Kidney tubule cell (primary cell): ENCODE data around the gene KAT8.

ENCODE experiments used
- DNase-seq: peaks from one replicate; pipeline ENCODE4 v3.0.0-alpha.2; 2018; ENCODE audit warnings: low spot score

Gene KAT8

DNA sequence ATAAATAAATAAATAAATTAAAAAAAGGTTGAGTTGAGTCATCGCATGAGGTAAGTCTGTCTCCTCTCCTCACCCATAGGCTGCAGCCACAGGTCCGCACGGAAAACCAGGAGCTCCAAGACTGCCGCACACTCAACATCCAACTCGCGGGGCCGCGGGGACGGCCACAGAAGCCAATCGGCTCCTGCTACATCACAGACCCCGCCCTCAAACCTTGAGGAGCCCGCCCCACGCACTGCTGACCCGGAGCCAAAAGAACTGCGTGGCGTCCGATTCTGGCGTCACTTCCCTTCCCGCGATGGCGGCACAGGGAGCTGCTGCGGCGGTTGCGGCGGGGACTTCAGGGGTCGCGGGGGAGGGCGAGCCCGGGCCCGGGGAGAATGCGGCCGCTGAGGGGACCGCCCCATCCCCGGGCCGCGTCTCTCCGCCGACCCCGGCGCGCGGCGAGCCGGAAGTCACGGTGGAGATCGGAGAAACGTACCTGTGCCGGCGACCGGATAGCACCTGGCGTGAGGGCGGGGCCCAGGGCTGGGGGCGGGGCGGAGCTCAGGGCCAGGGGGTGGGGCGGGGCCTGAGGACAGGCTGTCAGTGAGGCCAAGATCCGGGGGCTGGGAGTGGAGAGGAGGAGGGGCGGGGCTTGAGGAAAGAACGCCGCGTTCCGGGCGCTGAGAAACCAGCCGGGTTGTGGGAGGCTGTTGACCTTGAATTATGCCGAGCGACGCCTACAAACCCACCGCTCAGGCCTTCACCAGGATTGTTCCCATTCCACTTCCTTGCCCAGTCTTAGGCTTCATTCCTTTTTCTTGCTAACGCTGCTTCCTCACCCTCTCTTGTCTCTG lies at the start of gene KAT8:
TSS of gene KAT8 (plus strand) at position 281 of the 839 bp plus-strand sequence. CDS start at position 299, 18 bp downstream.
- DNase-seq = peak; percentile 99

GRCh38 chr16:31071861-31072260 lies 45.6 kb upstream of the KAT8 start:
- DNase-seq = peak; percentile 21

GRCh38 chr16:31072540-31073141 lies 44.8 kb upstream of the KAT8 start:
- DNase-seq = peak; percentile 53

GRCh38 chr16:31073142-31073969 lies 44.1 kb upstream of the KAT8 start:
- peak; percentile 89 for DNase-seq

- DNase-seq = peak; percentile 99
Observed at GRCh38 chr16:31073970-31074813, 43.3 kb upstream of the KAT8 start, which contains the start of the genes ZNF646 and ZNF668. TSS of gene ZNF646 (plus strand) at chr16:31074422. CDS start at chr16:31076325, 1,903 bp downstream. TSS of gene ZNF668 (minus strand) at chr16:31074240. CDS start at chr16:31064459, 9,781 bp downstream.

DNA sequence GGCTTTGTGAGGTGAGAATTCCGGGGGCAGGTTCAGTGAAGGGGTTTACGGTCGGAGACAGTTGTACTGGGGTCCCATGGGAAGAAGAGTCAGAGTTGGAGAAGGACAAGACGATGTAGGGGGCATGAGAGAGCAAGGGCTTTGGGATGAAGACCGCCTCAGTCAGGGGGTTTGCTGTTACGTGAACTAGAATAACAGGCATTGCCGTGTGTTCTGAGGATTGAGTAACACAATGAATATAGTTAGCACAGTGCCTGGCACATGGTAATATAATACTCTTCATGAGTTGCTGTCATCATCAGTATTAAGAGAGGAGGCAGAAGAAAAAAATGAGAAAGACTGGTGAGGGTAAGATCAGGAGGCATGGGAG lies 42.7 kb upstream of the KAT8 start:
- DNase-seq = peak; percentile 10

DNA sequence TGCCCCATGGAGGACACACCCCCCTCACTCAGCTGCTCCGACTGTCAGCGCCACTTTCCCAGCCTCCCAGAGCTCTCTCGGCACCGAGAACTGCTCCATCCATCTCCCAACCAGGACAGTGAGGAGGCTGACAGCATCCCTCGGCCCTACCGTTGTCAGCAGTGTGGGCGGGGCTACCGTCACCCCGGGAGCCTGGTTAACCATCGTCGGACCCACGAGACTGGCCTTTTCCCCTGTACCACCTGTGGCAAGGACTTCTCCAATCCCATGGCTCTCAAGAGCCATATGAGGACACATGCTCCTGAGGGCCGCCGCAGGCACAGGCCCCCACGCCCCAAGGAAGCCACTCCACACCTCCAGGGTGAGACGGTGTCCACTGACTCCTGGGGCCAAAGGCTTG lies 41.1 kb upstream of the KAT8 start:
- no peak for DNase-seq

- DNase-seq = no peak
Observed at GRCh38 chr16:31077024-31077423, 40.4 kb upstream of the KAT8 start.

DNA sequence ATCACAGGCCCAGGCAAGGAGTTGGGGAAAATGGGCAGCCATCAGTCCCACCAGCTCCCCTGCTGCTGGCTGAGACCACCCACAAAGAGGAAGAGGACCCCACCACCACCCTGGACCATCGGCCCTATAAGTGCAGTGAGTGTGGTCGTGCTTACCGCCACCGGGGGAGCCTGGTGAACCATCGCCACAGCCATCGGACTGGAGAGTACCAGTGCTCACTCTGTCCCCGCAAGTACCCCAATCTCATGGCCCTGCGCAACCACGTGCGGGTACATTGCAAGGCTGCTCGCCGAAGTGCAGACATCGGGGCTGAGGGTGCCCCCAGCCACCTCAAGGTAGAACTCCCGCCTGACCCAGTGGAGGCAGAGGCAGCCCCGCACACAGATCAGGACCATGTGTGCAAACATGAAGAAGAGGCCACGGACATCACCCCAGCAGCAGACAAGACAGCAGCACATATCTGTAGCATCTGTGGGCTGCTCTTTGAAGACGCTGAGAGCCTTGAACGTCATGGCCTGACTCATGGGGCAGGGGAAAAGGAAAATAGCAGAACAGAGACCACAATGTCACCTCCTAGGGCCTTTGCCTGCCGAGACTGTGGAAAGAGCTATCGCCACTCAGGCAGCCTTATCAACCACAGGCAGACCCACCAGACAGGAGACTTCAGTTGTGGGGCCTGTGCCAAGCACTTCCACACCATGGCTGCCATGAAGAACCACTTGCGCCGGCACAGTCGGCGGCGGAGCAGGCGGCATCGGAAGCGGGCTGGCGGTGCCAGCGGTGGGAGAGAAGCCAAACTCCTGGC lies 39.7 kb upstream of the KAT8 start:
- DNase-seq = no peak

DNA sequence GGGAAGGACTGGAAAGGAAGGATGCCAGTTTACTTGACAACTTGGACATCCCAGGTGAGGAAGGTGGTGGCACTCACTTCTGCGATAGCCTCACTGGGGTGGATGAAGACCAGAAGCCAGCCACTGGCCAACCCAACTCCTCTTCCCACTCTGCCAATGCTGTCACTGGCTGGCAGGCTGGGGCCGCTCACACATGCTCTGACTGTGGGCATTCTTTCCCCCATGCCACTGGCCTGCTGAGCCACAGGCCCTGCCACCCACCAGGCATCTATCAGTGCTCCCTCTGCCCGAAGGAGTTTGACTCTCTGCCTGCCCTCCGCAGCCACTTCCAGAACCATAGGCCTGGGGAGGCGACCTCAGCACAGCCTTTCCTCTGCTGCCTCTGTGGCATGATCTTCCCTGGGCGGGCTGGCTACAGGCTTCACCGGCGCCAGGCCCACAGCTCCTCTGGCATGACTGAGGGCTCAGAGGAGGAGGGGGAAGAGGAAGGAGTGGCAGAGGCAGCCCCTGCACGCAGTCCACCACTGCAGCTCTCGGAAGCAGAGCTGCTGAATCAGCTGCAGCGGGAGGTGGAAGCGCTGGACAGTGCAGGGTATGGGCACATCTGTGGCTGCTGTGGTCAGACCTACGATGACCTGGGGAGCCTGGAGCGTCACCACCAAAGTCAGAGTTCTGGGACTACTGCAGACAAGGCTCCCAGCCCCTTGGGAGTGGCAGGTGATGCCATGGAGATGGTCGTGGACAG lies 38.7 kb upstream of the KAT8 start:
- DNase-seq = no peak

- no peak for DNase-seq
Observed at GRCh38 chr16:31079342-31079944, 38.0 kb upstream of the KAT8 start.

GRCh38 chr16:31080035-31080629 lies 37.3 kb upstream of the KAT8 start:
- no peak for DNase-seq

GRCh38 chr16:31080756-31081419 lies 36.6 kb upstream of the KAT8 start:
- no peak for DNase-seq

GRCh38 chr16:31081428-31082351 lies 35.8 kb upstream of the KAT8 start:
- no peak for DNase-seq

DNA sequence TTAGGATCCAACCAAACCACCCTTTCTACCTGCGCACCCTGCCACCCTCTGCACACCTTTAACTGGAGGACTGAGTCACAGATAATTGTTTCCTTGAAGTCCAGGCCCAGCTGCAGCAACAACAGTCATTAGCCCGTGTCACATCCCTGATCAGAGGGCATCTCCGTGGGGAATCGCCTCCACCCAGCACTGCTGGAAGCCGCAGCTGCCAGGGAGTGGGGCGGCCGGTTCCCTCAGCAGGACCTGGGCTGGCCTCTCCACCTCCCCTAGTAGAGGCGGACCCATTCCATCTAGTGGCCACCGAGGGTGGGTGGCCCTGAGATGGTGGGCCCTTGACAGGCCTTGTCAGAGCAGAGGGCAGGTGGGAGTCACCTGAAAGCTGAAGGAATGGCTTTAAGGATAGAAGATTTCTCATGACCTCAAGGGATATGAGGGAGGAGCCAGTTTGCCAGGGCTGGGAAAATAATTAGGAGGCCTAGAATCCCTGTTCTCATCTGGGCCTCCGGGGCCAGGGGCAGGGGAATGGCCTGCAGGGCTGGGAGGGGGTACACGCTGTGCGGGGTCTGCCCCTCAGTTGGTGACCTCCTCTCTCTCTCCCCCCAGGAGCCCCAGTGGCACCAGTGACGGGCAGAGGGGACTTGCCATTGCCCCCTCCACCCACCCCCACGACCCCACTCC lies 35.0 kb upstream of the KAT8 start:
- no peak for DNase-seq

DNA sequence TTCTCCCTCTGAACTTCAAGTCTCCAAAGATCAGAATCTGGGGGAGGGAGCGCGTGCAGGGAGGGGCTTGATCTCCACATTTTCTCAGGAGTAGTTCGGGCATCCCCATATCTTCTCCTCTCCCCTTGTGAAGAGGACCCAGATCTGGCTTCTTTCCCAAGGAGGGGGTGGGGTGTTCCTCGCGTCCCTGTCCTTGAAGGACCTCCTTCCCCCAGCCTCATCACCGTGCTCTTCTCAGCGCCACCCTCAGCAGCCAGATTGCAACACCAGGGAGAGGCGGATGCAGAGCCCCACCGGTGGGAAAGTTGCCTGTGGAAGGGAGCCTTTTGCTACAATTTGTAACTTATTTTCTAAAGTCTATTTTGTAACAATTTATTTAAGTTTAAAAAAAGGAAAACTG lies 34.4 kb upstream of the KAT8 start:
- no peak for DNase-seq

- no peak for DNase-seq
Observed at GRCh38 chr16:31083556-31083955, 33.9 kb upstream of the KAT8 start.
